ENCODE results near the gene RNF208. TPM values are rescaled to one million over a fixed set of nuclear protein-coding genes. Genes with fewer than 3 reads are reported as not detected.

Gene RNF208
- polyA plus RNA-seq, 4 donors = 3.2 to 15.3 (median 8.1) TPM

- DNase-seq (ENCODE audit: low read depth in 4 of 4, low spot score in 3 of 4) = no peak
Observed at GRCh38 chr9:137228506-137228967, 6.5 kb upstream of the RNF208 start.

DNA sequence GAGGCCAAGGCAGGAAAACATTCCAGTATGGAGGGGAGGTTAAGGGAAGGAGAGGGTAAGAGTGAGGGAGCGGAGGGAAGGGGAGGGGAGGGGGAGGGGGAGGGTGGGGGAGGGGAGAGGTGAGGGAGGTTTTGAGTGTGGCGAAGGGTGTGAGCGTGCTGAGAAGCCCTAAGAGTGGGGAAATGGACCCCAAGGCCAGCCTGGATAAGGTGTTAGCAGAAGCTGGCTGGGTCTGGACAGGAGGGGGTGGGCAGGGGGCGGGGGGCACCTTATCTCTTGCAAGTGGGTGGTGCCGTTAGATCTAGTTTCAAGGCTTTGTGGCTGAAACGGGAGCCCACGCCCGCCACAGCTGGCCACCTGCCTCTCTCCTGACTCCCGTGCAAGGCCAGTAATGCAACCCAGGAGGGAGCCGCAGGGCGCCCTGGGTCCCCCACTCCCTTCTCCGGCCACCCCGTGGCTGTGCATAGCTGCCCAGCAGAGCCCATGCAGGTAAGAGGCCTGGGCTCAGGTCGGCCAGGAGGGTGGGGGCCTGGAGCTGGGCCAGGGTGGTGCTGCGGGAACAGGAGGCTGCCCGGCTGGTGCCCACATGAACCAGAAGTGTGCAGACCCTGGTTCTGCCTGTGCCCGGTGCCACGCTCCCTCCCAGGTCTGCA is 5.9 kb upstream of the RNF208 start:
- DNase-seq (ENCODE audit: low read depth in 4 of 4, low spot score in 3 of 4) = no peak

DNA sequence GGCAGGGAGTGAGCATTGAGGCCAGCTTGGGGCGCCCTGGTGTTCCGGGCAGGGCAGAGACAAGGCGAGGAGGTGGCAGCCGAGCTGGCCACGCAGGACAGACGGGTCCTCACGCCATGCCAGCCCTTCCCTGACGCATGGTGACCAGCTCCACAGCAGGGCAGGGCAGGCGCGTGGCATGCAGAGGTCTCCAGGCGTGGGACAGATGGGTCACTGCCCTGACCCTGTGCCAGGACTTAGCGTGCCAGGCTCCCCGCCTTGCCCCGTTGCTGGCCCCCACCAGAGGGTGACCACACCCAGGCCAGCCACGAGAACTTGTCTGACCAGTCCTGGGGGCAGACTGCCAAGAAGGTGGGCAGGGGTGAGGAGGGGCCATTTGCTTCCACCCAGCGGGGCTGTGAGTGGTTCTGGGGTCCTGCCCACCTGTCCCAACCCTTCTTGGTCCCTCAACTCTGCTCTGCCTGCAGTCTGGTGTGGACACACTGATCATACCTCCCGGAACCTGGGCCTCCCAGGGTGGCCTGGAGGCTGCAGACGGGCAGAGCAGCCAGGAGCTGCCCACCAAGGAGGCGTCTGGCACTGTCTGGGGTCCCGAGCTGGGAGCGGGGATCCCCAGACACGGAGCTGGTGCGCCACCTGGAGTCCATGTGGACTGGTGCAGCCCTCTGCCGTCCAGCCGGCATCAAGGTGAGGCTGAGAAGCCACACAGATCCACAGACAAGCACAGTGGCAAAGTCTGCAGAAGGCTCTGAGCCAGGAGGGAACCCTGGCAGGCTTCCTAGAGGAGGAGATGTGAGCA is 5.2 kb upstream of the RNF208 start, which contains the start of gene RNF224:
Gene RNF224, plus strand, starts transcription at position 449 of the 799 bp plus-strand sequence. CDS start 834 bp downstream, outside the sequence.
- peak in 1 of 4 donors; percentile 60 for DNase-seq (ENCODE audit: low read depth in 4 of 4, low spot score in 3 of 4)

DNA sequence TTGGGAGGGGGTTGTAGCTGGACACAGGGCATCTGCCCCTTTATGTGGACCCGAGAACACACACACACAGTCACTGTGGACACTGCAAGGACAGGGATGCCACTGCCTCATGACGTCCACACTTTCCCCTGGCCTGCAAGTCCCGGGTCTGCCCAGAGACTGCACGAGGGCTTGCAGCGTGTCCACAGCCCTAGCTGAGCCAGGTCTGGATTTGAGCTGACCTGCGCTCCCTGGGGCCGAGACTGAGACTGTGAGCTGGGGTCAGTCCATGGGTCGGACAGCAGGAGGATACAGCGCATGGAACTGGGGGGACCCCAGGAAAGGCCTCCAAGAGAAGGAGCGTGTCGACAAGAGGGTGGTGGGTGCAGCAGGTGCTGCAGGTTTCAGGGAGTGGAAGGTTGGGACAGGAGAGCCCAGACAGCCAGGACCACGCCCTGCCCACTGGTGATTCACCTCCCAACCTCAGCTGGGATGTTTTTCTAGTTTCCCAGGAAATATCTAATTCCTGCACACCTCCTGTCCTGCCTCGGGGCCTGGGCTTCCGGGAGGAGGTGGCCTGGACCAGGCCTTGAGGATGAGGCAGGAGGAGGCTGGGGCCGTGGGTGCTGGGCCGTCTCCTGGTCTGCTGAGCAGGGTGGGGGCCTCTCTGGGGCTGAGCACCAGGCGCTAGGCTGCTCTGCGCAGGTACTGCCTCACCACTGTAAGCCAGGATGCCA is 4.5 kb upstream of the RNF208 start:
- no peak for DNase-seq (ENCODE audit: low read depth in 4 of 4, low spot score in 3 of 4)

DNA sequence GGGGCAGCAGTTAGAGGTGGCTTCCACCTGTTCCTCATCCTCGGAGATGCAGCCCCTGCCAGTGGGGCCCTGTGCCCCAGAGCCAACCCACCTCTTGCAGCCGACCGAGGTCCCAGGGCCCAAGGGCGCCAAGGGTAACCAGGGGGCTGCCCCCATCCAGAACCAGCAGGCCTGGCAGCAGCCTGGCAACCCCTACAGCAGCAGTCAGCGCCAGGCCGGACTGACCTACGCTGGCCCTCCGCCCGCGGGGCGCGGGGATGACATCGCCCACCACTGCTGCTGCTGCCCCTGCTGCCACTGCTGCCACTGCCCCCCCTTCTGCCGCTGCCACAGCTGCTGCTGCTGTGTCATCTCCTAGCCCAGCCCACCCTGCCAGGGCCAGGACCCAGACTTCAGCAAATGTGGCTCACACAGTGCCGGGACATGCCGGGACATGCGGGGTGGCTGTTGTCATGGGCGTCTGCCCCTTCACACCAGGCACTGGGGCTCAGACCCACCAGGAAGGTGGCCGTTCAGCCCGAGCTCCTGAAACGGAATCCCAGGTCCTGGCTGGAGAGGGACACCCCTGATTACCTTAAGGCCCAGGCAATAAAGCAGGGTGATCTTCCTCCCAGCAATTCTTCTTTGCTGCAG is 3.8 kb upstream of the RNF208 start:
- no peak for DNase-seq (ENCODE audit: low read depth in 4 of 4, low spot score in 3 of 4)

GRCh38 chr9:137224830-137225694 is 3.0 kb upstream of the RNF208 start, which contains the start of gene CYSRT1:
TSS of gene CYSRT1 (plus strand) at chr9:137225174. CDS start at chr9:137225622, 448 bp downstream.
- no peak for DNase-seq (ENCODE audit: low read depth in 4 of 4, low spot score in 3 of 4)

GRCh38 chr9:137223078-137223970 is 1.3 kb upstream of the RNF208 start:
- DNase-seq (ENCODE audit: low read depth in 4 of 4, low spot score in 3 of 4) = peak; percentile 90 to 95 (median 94)

DNA sequence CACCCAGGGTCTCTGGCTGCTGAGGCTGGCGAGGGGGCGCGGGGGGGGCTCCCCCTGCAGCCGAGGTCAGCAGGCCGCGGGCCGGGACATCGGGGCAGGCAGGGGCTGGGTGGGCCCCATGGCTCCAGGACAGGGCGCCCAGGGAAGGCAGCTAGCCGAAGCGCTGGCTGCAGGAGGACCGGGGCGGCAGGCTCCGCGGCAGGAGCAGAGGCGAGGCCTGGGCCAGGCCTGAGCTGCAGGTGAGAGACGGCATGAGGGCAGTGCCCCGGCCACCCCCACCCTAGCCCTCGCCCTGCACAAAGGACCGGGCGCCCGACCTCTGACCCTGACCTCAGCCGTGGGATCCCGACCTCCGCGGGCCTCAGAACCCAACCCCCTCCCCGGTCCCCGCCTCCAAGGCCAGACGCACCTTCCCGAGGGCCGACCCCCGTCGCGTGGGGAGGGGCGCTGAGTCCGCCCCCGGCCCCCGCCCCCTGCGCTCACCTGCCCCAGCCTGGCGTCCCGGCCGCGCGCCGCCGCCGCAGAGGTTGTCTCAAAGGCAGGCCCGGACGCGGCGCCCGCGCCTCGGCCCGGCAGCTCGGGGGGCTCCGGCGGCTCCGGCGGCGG is 431 bp downstream of the RNF208 start:
- DNase-seq (ENCODE audit: low read depth in 4 of 4, low spot score in 3 of 4) = no peak

GRCh38 chr9:137221095-137221505 is 940 bp downstream of the RNF208 start:
- no peak for DNase-seq (ENCODE audit: low read depth in 4 of 4, low spot score in 3 of 4)

GRCh38 chr9:137220317-137221094 is 1.5 kb downstream of the RNF208 start:
- DNase-seq (ENCODE audit: low read depth in 4 of 4, low spot score in 3 of 4) = no peak

DNA sequence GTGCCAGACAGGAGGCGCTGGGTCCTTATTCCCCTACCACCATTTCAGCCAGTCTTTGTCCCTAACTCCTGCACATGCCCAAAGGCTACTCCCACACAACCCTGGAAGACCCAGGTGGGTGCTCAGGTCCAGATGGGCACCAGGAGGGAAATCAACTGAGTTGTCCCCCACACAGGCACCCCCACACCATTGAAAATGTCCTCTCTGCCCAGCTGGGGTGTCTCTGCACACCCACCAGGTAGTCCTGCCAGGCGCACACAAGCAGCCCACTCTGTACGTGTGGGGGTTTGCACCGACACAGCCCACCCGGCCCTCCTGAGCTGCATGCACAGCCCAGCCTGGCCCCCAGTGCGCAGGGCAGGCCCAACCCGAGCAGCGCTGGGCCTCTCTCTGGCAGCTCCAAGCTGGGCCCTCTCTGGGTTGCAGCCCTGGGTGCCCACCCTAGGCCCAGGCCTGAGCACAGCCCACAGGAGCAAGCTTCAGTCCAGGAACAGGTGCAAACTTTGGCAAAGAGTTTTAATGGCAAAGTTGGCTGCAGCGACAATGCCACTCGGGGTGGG is 2.2 kb downstream of the RNF208 start:
- DNase-seq (ENCODE audit: low read depth in 4 of 4, low spot score in 3 of 4) = no peak

- DNase-seq (ENCODE audit: low read depth in 4 of 4, low spot score in 3 of 4) = no peak
Observed at GRCh38 chr9:137218754-137219271, 3.2 kb downstream of the RNF208 start.

GRCh38 chr9:137218212-137218753 is 3.8 kb downstream of the RNF208 start:
- DNase-seq (ENCODE audit: low read depth in 4 of 4, low spot score in 3 of 4) = no peak

DNA sequence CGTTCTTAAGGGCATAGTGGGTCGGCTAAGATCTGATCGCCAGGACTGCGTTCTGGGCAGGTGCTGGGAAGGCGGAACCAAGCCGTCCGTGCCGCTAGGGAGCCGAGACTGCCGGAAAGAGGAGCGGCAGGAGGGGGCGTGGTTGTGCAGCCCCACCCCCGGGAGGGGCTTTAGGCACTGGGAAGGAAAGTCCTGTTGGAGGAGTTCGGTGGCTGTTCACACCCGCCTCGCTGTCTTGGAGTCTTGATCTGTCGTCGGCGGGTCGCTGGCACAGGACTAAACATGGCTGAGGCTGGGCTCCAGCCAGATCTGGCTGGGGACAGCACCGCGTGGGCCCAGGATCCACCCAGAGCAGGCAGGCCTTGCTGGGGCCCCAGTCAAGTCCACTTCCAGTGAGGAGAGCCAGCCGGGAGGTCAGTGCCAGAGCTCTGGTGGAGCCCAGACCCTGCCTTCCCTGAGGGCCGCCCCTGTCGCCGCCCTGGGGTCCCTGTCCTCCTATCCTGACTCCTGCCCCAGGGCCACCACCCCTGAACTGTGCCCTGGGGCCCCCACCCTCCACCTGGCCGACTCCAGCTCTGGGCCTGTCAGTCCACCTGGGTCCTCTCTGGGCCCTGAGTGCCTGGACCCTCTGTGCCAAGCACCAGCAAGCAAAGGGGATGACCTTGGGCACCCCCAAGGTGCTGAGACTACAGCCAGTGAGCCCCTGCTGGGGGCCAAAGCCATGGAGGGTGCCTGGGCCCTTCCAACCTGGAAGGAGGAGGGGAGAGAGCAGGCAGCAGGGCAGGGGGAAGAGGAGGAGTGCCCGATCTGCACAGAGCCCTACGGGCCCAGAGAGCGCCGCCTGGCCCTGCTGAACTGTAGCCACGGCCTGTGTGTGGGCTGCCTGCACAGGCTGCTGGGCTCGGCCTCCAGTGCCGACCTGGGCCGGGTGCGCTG is 4.5 kb downstream of the RNF208 start:
- DNase-seq (ENCODE audit: low read depth in 4 of 4, low spot score in 3 of 4) = no peak

DNA sequence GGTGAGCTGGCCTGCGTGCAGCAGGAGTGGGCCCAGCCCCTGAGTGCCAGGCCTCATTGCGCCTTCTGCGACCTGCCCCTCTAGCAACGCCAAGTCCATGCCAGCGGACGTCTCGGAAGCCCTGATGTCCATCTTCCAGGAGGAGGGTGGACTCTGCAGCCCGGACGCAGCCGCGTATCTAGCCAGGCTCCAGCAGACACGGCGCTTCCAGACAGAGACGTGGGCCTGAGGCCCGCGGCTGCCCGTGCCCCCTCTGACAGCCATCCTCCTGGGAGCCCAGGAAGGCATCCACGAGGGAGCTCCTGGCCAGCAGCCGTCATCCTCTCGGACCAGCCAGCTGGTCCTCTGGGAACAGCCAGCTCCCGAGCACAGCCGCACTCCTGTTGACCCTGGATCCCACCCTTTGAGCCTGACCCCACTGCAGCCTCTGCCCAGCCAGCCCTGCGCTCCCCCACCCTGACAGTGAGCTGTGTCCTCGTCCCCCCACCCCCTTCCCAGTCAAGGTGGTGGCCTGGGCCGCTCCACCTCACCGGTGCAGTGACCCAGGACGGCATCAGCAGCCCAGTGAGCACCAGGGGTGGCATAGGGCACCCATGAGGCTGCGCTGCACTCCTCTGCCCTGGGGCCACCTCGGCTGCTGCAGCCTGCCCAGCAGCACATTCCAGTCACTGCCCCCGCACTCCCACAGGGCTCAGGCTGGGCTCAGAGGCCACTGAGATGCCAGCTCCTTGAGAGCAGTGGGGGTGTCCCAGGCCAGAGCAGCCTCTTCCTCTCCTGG is 5.7 kb downstream of the RNF208 start:
- no peak for DNase-seq (ENCODE audit: low read depth in 4 of 4, low spot score in 3 of 4)
